Measurements from ENCODE around the gene TRIM66. TPM values are rescaled to one million over a fixed set of nuclear protein-coding genes. Genes with fewer than 3 reads are reported as not detected.

TRIM66 gene
- total and polyA plus RNA-seq, 9 of the 15 experiments (the other 6 are each of a cell fraction or from before 2014, with no cell fraction given), result 1.1 to 7.3 (median 4.9) TPM

- Histone ChIP-seq H3K79me2 (ENCODE audit: control insufficient read depth, insufficient read depth, low read length) (no peaks in the 10 kb centered on the region), H3K36me3 (ENCODE audit: control insufficient read depth, insufficient read depth, low read length) (no peaks in the 10 kb centered on the region), H3K9me3 (replicated peaks; ENCODE audit: control insufficient read depth, insufficient read depth, low read depth, low read length) (no peaks in the 10 kb centered on the region), H3K4me1 (replicated peaks in 1 of 2; ENCODE audit: control insufficient read depth in 2 of 2, insufficient read depth in 2 of 2, low read length in 2 of 2) (peaks cover 0 to 11% of the 10 kb centered on the region in 2 experiments; a peak in 3 of 5 replicates), H3K4me2 (ENCODE audit: insufficient read depth, low read length) (no peak overlapping the region), H3K27ac (ENCODE audit: extremely low read depth, low read depth, low read length) (no peak overlapping the region), H3K27me3 (ENCODE audit: control insufficient read depth in 2 of 2, insufficient read depth in 2 of 2, low read length in 2 of 2) (peaks cover 18 to 71% of the 10 kb centered on the region in 2 experiments; a peak in 3 of 5 replicates), H4K20me1 (replicated peaks; ENCODE audit: control insufficient read depth, insufficient read depth, low read length) (no peaks in the 10 kb centered on the region), H3K4me3 (no peak overlapping the region), H2AFZ (ENCODE audit: low read depth, low read length) (0 out of 2 replicates have a peak overlapping the region, but pooled peaks have one; percentile 9), H3K9me1 (ENCODE audit: control insufficient read depth, insufficient read depth, low read length) (peaks cover 3% of the 10 kb centered on the region), H3K9ac (ENCODE audit: insufficient read depth in 1 of 2, low read depth in 2 of 2, low read length in 2 of 2) (peak overlapping the region in 1 of 2 experiments; percentile 55; a peak in 1 of 4 replicates)
- WGBS (ENCODE audit: insufficient coverage, low coverage, missing lambda C conversion rate), result 5% methylated on average over 13 of the region's 13 CpGs
- POLR2A ChIA-PET, result interaction anchor here (0.8 to 1.4 kb wide), 2 partner anchors 9 to 21 kb away, joined by 3 to 4 read pairs; no protein-coding TSS in a partner anchor
- intact Hi-C loops (cut with micrococcal nuclease) (no loop called here), in situ Hi-C loops (cut with MboI) (no loop called here)
- ATAC-seq (peak; percentile 36; the same call in 2 of the 3 replicates), FAIRE-seq (no peak), DNase-seq (ENCODE audit: extremely low read depth in 1 of 4, low spot score in 3 of 4) (peak in 2 of 4 experiments; percentile 42 to 47)
- peak; percentile 92 for TF ChIP-seq PKNOX1 (IDR thresholded peaks at IDR 0.05)
- TF ChIP-seq ADNP (tag; IDR thresholded peaks at IDR 0.05), result no peak
- TF ChIP-seq, protein P1, sequence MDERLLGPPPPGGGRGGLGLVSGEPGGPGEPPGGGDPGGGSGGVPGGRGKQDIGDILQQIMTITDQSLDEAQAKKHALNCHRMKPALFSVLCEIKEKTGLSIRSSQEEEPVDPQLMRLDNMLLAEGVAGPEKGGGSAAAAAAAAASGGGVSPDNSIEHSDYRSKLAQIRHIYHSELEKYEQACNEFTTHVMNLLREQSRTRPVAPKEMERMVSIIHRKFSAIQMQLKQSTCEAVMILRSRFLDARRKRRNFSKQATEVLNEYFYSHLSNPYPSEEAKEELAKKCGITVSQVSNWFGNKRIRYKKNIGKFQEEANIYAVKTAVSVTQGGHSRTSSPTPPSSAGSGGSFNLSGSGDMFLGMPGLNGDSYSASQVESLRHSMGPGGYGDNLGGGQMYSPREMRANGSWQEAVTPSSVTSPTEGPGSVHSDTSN (CRISPR knock-in tag; IDR thresholded peaks at IDR 0.05; ENCODE audit: low read depth), result no peak
- TF ChIP-seq, protein P1 (tag; conservative IDR thresholded peaks at IDR 0.05; ENCODE audit: low read depth), result peak; percentile 54
- TF ChIP-seq YY1 (IDR thresholded peaks at IDR 0.05; ENCODE audit: borderline replicate concordance in 1 of 3, control insufficient read depth in 1 of 3, extremely low read depth in 1 of 3, insufficient read depth in 3 of 3, insufficient read length in 1 of 3, insufficient replicate concordance in 2 of 3, low read depth in 1 of 3, low read length in 2 of 3), result peak in 1 of 3 experiments; percentile 23
- CTCF ChIA-PET (ENCODE audit: low intra/inter-chr PET ratio), result no interaction called here
- no TSS peak for BruUV-seq (replicated peaks)
These were observed 39.4 kb upstream of the TRIM66 start for GRCh38 chr11:8721609-8722500.

All from K562 (cell line).